Fibroblast of the aortic adventitia (primary cell): ENCODE results near the gene CERK. TPM values are rescaled to one million over a fixed set of nuclear protein-coding genes. Genes with fewer than 3 reads are reported as not detected.

Experiments
- DNase-seq: peaks from one replicate; pipeline ENCODE4 v3.0.0-alpha.2; 2010; ENCODE audit warnings: low read depth
- H3K4me3 ChIP-seq: 2 replicates; pipeline ENCODE4 v1.5.1; 2011; ENCODE audit warnings: low read depth, mild to moderate bottlenecking, control low read depth, low read length, moderate library complexity
- total RNA-seq: library from RNA; depleted of rRNA; stranded (reverse); fragments of >200 nt; gene quantifications from 2 replicates; pipeline ENCODE4 v1.2.3, GENCODE V29; 2012; ENCODE audit warnings: low replicate concordance
- TF ChIP-seq, protein P1 (sequence below): IDR thresholded peaks from 2 replicates; pipeline ENCODE4 v1.5.1; 2011; ENCODE audit warnings: mild to moderate bottlenecking, low read length, control low read depth, inconsistent platforms; ENCODE audit not compliant: insufficient read depth

The CERK gene
- total RNA-seq, 1 donor, result 39.4 TPM

GRCh38 chr22:46678785-46679700 is 59.0 kb downstream of the CERK start:
- DNase-seq, result peak; percentile 48
- no peak overlapping the region for H3K4me3 ChIP-seq
- TF ChIP-seq, protein P1, sequence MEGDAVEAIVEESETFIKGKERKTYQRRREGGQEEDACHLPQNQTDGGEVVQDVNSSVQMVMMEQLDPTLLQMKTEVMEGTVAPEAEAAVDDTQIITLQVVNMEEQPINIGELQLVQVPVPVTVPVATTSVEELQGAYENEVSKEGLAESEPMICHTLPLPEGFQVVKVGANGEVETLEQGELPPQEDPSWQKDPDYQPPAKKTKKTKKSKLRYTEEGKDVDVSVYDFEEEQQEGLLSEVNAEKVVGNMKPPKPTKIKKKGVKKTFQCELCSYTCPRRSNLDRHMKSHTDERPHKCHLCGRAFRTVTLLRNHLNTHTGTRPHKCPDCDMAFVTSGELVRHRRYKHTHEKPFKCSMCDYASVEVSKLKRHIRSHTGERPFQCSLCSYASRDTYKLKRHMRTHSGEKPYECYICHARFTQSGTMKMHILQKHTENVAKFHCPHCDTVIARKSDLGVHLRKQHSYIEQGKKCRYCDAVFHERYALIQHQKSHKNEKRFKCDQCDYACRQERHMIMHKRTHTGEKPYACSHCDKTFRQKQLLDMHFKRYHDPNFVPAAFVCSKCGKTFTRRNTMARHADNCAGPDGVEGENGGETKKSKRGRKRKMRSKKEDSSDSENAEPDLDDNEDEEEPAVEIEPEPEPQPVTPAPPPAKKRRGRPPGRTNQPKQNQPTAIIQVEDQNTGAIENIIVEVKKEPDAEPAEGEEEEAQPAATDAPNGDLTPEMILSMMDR, result no peak

DNA sequence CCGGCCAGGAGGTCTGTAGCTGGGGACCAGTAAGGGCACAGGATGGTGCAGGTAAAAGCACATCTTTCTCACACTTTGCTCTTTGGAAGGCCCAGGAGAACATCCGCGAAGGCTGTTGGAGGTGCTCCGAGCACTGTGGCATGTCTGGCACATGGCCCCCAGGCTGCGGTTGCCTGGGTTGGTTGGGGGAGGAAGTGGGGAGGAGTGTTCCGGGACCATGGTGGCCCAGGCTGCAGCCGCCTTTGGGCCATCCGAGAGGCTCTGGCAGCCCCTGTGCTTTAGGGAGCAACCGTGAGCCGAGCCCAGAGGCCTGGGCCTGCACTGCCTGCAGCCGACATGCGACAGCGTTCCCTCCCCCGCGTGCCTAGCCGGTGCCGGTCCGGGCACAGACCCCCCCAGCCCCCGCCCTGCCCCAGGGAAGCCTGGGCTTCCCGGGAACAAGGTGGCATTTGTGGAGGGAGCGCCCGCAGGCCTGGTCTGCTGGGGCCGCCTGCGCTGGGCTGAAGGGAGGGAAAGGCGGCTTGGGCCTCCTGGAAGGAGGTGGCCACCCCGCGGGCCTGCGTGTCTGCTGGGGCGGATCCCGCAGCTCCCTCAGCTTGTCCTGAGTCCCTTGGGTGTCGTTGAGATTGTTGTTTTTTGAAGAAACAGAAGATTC is 59.9 kb downstream of the CERK start:
- DNase-seq, result no peak
- TF ChIP-seq, protein P1, result no peak
- H3K4me3 ChIP-seq, result no peak overlapping the region

- no peak for DNase-seq
- H3K4me3 ChIP-seq, result no peak overlapping the region
- TF ChIP-seq, protein P1, result no peak
These were observed 60.6 kb downstream of the CERK start for GRCh38 chr22:46677323-46678002.

GRCh38 chr22:46676881-46677280 is 61.2 kb downstream of the CERK start:
- no peak for DNase-seq
- H3K4me3 ChIP-seq, result no peak overlapping the region
- TF ChIP-seq, protein P1, result no peak

DNA sequence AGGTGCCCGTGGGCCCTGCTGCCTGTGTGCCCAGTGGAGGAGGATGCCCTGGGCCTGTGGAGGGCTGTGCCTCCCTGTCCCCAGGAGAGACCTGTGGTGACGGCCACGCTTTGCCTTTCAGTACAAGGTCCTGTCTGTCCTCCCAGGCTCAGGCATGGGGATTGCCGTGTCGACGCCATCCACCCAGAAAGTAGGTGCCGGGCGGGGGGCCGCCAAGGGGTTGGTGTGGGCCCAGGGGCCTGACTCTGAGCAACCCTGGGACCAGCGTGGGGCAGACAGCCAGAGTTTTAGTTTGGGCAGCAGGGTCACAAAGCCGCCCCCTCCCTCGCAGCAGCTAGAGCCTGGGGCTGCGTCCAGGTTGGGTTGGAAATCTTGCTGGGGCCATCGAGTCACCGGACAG is 61.6 kb downstream of the CERK start:
- TF ChIP-seq, protein P1, result no peak
- DNase-seq, result no peak
- no peak overlapping the region for H3K4me3 ChIP-seq

- no peak for DNase-seq
These were observed 62.1 kb downstream of the CERK start for GRCh38 chr22:46675938-46676337.

More at GRCh38 chr22:46675938-46676337, 62.1 kb downstream of the CERK start:
- no peak overlapping the region for H3K4me3 ChIP-seq
- TF ChIP-seq, protein P1, result no peak
